Omental fat pad (tissue), 4 donors: ENCODE data around the gene MYO9B. TPM values are rescaled to one million over a fixed set of nuclear protein-coding genes. Genes with fewer than 3 reads are reported as not detected.

ENCODE experiments used
- ATAC-seq: fragments of 150-250 bp; one replicate; pipeline ENCODE4 v1.9.1; 2016; ENCODE audit warnings: mild to moderate bottlenecking, moderate library complexity; ENCODE audit not compliant: low FRiP score
- DNase-seq: peaks from one replicate; pipeline ENCODE4 v3.0.0-alpha.2; 2019; ENCODE audit warnings: low spot score
- total RNA-seq, 4 donors: library from RNA; depleted of rRNA; stranded (reverse); fragments of >200 nt; gene quantifications; one replicate each; pipeline ENCODE4 v1.1.0, GENCODE V29; 2016
- TF ChIP-seq, protein P1 (sequence below), 3 donors: fragments of 450-650 bp; IDR thresholded peaks; one replicate each; pipeline ENCODE4 v1.5.1; 2016 to 2017; ENCODE audit warnings: antibody characterized with exemption in 3 of 3, mild to moderate bottlenecking in 3 of 3, moderate library complexity in 2 of 3

MYO9B gene
- total RNA-seq, 4 donors from 2014 or later = 52.7 to 149 (median 85.7) TPM

DNA sequence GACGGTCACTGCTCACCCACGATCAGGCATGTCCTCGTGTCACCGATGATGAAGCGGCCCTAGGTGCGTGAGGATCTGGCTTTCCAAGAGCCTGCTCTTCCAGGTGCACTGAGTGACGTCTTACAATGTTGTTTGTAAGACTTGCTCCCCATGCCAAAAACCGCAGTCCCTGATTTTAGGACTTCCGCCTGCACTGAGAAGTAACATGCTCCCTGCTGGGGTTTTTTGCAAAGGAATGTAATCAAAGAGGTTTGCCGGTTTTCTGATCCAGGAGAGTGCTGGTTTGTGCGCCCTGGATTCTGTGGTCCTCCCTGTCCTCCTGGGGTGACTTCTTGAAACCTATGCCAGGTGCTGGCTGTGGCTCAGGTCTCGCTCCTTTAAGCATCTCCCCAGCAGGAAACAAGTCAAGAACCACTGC lies 38.8 kb downstream of the MYO9B start:
- ATAC-seq (no peak), DNase-seq (no peak)
- TF ChIP-seq, protein P1, sequence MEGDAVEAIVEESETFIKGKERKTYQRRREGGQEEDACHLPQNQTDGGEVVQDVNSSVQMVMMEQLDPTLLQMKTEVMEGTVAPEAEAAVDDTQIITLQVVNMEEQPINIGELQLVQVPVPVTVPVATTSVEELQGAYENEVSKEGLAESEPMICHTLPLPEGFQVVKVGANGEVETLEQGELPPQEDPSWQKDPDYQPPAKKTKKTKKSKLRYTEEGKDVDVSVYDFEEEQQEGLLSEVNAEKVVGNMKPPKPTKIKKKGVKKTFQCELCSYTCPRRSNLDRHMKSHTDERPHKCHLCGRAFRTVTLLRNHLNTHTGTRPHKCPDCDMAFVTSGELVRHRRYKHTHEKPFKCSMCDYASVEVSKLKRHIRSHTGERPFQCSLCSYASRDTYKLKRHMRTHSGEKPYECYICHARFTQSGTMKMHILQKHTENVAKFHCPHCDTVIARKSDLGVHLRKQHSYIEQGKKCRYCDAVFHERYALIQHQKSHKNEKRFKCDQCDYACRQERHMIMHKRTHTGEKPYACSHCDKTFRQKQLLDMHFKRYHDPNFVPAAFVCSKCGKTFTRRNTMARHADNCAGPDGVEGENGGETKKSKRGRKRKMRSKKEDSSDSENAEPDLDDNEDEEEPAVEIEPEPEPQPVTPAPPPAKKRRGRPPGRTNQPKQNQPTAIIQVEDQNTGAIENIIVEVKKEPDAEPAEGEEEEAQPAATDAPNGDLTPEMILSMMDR (IDR thresholded peaks at IDR 0.05) = no peak

GRCh38 chr19:17116996-17117702 lies 41.6 kb downstream of the MYO9B start:
- no peak for DNase-seq
- ATAC-seq = no peak
- TF ChIP-seq, protein P1 (IDR thresholded peaks at IDR 0.05) = no peak

DNA sequence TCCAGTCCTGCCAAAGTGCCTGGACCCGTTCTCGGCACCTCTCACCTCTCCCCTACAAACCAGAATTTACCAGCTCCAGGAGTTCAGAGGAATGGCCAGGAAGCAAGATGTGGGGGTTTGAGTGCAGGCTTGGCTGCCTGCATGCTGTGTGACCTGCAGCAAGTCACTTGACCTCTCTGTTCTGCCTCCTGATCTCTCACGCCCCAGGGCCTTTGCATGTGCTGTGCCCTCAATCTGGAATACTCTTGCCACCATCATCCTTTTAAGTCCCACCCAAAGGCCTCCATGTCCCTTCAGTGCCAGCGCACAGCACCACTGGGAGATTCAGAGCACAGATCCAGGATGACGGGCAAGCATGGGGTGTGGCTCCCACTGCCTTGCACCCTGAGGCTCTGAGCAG lies 43.4 kb downstream of the MYO9B start:
- ATAC-seq (no peak), DNase-seq (no peak)
- TF ChIP-seq, protein P1 (IDR thresholded peaks at IDR 0.05) = no peak

DNA sequence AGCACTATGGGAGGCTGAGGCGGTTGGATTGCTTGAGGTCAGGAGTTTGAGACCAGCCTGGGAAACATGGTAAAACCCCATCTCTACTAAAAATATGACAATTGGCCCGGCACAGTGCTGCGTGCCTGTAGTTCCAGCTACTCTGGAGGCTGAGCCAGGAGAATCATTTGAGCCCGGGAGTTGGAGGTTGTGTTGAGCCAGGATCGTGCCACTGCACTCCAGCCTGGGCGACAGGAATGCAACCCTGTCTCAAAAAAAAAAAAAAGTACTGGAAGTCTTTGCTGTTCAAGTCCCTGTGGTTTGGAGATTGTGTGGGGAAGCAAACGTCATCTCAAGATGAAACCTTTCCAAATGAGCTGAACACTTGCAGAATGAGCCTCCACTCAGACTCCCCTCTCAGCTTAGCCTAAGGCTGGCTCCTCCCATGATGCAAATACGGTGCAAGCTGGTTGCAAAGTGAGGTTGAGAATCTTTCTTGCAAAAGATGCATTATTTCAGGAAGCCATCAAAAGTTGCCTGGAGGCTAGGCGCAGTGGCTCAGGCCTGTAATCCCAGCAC lies 46.2 kb downstream of the MYO9B start:
- DNase-seq (no peak), ATAC-seq (no peak)
- TF ChIP-seq, protein P1 (IDR thresholded peaks at IDR 0.05) = no peak

- DNase-seq (no peak), ATAC-seq (no peak)
- TF ChIP-seq, protein P1 (IDR thresholded peaks at IDR 0.05) = no peak
Measured at GRCh38 chr19:17123041-17123440, 47.5 kb downstream of the MYO9B start.

- TF ChIP-seq, protein P1 (IDR thresholded peaks at IDR 0.05) = no peak
- DNase-seq = no peak
- ATAC-seq = no peak
Measured at GRCh38 chr19:17124025-17124424, 48.4 kb downstream of the MYO9B start.
